Skeletal muscle satellite cell (primary cell): ENCODE results near the gene GNG13. TPM values are rescaled to one million over a fixed set of nuclear protein-coding genes. Genes with fewer than 3 reads are reported as not detected.

Experiments
- H3K27me3 ChIP-seq: 2 replicates; pipeline ENCODE4 v1.7.0; 2013; ENCODE audit warnings: low read length; ENCODE audit not compliant: control insufficient read depth, insufficient read depth
- H3K36me3 ChIP-seq: 2 replicates; pipeline ENCODE4 v1.7.0; 2013; ENCODE audit warnings: mild to moderate bottlenecking, control low read depth, low read length; ENCODE audit not compliant: insufficient read depth
- H3K4me1 ChIP-seq: 2 replicates; pipeline ENCODE4 v1.7.0; 2013; ENCODE audit warnings: low read length; ENCODE audit not compliant: control insufficient read depth, insufficient read depth
- H3K4me2 ChIP-seq: 2 replicates; pipeline ENCODE4 v1.7.0; 2013; ENCODE audit warnings: mild to moderate bottlenecking, low read length
- H3K4me3 ChIP-seq: 2 replicates; pipeline ENCODE4 v1.7.0; 2013; ENCODE audit warnings: low read length
- H3K9ac ChIP-seq: 2 replicates; pipeline ENCODE4 v1.7.0; 2013; ENCODE audit warnings: mild to moderate bottlenecking, low read depth, low read length, moderate library complexity
- H3K9me3 ChIP-seq: replicated peaks from 2 replicates; pipeline ENCODE4 v1.7.0; 2013; ENCODE audit warnings: mild to moderate bottlenecking, control low read depth, low read length
- total RNA-seq: library from RNA; depleted of rRNA; stranded (reverse); fragments of >200 nt; gene quantifications from 2 replicates; pipeline ENCODE4 v1.2.3, GENCODE V29; 2012; rRNA removed

Gene GNG13, protein sequence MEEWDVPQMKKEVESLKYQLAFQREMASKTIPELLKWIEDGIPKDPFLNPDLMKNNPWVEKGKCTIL
- total RNA-seq = not detected in 2 replicates

DNA sequence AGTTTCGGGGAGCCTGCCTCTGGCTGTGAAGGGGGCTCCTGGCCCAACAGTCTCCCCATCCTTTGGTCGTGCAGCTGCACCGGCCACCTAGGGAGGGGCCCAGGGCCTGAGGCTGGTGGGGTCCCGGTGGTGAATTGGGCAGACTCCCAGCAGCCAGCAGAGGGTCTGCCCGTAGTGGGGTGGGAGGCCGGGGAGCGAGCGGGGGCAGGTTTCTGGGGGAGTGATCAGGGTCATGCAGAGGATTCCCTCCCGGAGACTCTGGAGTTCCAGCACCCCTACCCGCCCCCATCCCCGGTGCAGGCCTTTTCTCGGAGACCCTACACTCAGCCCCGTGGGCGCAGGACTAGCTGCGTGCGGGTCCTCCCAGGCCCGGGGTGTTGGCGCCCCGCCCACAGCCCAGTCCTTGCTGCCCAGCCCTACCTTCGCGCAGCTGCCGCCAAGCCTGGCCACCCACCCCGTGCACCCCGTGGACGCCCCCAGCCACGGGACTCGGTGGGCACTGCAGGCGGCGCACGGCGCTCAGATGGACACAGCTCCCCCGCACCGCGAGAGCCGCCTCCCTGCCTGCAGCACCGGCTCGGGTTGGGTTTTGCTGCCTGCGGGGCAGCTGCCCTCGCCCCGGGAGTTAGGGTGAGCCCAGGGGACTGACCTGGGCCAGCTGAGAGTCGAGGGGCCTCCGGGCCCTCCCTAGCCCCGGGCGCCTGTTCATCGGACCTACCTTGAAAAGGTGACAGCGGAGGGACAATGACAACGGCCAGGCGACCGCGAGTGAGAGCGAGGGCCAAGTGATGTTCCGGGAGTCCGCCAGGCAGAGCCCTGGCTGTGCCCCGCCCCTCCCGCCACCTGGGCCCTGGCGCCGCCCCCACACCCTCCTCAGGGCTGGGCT lies at the start of gene GNG13:
Gene GNG13 (minus strand): TSS at position 787 of the 886 bp plus-strand sequence. CDS start 1,657 bp downstream, outside the sequence.
- H3K36me3 ChIP-seq = peaks cover 2% of the 10 kb centered on the region
- peaks cover 52% of the 10 kb centered on the region for H3K27me3 ChIP-seq
- no peak within 1 kb of the TSS for H3K4me2 ChIP-seq
- no peaks in the 10 kb centered on the region for H3K4me1 ChIP-seq
- no peak within 1 kb of the TSS for H3K4me3 ChIP-seq
- H3K9ac ChIP-seq = no peak within 1 kb of the TSS
- no peaks in the 10 kb centered on the region for H3K9me3 ChIP-seq

DNA sequence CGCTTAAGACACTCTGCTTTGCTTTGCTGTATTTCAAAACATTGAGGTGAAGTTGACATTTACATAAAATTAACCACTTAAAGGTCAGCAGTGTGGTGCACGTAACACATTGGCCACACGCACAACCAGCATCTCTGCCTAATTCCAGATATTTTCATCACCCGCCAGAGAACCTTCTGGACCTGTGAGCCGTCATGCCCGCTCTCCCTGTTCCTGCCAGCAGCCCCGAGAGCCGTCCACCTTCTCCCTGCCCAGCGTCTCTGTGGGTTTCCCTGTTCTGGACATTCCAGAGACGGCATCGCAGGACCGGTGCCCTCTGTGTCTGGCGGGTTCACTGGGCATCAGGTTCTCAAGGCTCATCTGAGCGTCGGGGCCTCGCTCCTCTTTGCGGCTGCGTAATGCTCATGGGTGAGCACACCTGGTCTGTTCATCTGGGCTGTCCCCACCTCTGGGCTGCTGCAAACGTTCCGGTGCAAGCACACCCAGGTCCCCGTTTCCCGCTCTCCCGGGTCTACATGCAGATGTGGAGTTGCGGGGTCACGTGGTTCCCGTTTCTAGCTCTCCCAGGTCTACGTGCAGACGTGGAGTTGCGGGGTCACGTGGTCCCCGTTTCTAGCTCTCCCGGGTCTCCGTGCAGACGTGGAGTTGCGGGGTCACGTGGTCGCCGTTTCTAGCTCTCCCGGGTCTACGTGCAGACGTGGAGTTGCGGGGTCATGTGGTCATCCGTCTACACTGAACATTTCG lies 48.1 kb upstream of the GNG13 start:
- Histone ChIP-seq H3K4me1 (no peaks in the 10 kb centered on the region), H3K9me3 (peaks cover 25% of the 10 kb centered on the region), H3K4me2 (no peak overlapping the region), H3K36me3 (no peaks in the 10 kb centered on the region), H3K27me3 (no peaks in the 10 kb centered on the region), H3K4me3 (no peak overlapping the region), H3K9ac (no peak overlapping the region)

DNA sequence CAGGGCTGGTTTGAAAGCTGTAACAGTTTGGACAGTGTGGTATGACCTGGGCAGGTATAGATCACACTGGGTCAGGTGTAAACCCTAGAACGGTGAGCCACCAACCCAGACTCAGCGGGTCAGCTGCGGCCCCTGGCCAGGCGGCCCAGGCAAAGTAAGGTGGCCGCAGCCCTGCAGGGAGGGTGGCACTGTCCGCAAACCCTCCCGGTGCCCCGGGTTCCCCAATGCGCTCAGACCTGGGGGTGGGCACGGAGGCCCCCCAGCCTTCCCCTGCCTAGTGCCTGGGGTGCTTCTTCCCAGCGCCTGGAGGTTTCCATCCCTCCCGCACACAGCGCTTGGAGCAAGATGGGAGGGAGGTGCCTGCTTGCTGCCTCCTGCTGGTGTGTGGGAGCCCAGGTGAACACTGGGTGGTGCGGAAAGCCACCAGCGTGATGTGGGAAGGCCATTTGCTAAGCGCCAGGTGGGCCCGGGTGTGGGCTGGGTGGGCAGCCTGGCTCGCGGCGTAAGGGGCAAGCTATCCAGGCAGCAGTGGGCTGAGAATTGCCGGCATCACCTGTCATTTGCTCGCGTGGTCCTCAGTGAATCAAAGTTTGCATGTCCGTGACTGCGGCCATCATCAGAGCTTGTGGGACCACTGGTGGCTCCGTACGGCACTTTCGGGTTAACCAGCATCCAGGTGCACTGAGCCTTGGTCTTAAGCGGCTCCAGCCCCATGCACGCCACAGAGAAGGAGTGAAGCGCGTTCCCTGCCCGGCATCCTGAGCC lies 47.3 kb upstream of the GNG13 start:
- Histone ChIP-seq H3K4me3 (no peak overlapping the region), H3K4me2 (no peak overlapping the region), H3K4me1 (no peaks in the 10 kb centered on the region)

DNA sequence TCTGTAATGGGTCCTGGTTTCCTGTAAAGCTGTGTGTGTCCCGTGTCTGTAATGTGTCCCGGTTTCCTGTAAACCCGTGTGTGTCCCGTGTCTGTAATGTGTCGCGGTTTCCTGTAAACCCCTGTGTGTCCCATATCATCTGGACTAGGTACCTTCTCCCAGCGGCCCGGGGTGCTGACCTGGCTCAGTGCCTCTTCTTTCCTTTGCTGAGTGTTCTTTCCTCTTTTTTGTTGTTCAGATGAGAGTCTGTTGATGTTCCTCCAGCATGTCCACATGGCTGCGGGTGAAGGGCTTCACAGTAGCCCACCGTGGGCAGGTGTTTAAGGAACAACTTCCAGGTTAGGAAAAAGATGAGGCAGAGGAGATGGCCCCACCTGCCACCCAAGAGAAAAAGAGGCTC lies 46.6 kb upstream of the GNG13 start:
- no peaks in the 10 kb centered on the region for H3K36me3 ChIP-seq
- no peak overlapping the region for H3K9ac ChIP-seq
- no peaks in the 10 kb centered on the region for H3K27me3 ChIP-seq
- H3K4me3 ChIP-seq = no peak overlapping the region
- no peak overlapping the region for H3K4me2 ChIP-seq
- H3K4me1 ChIP-seq = no peaks in the 10 kb centered on the region
- H3K9me3 ChIP-seq = peaks cover 25% of the 10 kb centered on the region

More for the DNA sequence above, 47.3 kb upstream of the GNG13 start:
- Histone ChIP-seq H3K9me3 (peaks cover 25% of the 10 kb centered on the region), H3K27me3 (no peaks in the 10 kb centered on the region), H3K36me3 (no peaks in the 10 kb centered on the region), H3K9ac (no peak overlapping the region)

DNA sequence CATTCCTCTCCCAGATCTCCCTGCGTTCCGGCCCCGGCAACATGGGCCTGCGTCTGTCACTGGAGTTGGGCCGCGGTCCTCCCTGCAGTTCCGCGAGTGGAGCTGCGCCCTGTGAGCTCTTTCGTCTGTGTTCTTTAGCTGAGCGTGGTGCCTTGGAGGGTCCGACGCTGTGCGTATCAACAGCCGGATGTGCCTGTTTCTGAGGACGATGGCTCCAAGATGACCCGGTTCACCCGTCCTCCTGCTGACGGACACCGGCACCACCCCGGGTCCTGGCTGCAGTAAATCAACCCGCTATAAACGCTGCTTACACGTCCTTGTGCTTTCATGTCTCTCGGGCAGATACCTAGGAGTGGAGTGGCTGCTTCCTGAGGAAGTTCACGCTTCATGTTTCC lies 44.8 kb upstream of the GNG13 start:
- no peak overlapping the region for H3K4me2 ChIP-seq
- no peak overlapping the region for H3K9ac ChIP-seq
- H3K36me3 ChIP-seq = no peaks in the 10 kb centered on the region
- H3K27me3 ChIP-seq = no peaks in the 10 kb centered on the region
- H3K9me3 ChIP-seq = peaks cover 16% of the 10 kb centered on the region
- H3K4me1 ChIP-seq = no peaks in the 10 kb centered on the region
- no peak overlapping the region for H3K4me3 ChIP-seq

DNA sequence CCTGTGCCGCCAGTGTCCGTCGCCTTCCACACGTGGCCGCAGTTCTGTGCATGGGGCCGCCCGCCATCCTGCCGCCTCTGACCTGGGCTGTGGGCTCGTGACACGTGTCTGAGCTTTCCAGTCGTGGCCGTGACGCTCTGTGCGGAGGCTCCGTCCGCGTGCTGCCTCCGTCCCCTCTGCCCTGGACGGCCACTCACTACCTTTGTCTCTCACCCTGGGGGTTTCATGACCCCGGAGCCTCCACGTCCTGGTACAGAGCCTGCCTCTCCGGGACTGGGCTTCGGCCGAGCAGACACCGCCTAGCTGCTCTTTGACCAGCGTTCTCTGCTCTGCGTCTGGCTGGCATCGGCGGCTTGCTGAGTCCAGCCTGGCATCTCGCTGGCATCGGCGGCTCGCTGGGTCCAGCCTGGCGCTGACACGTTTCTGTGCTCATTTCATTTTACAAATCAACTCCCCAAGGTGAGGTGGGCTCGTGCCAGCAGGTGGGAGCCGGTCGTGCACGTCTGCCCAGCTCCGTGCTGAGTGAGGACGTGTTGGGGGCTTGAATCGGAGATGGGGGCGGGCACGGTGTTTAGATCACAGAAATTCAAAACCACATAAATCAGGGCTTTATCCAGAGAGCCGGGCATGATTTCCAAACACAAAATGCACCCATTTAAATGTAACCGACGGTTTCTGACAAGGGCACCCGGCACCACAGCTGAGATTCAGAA lies 44.3 kb upstream of the GNG13 start:
- no peaks in the 10 kb centered on the region for H3K36me3 ChIP-seq
- H3K4me2 ChIP-seq = no peak overlapping the region
- peaks cover 10% of the 10 kb centered on the region for H3K9me3 ChIP-seq
- H3K4me3 ChIP-seq = no peak overlapping the region
- H3K9ac ChIP-seq = no peak overlapping the region
- H3K27me3 ChIP-seq = no peaks in the 10 kb centered on the region
- H3K4me1 ChIP-seq = no peaks in the 10 kb centered on the region

DNA sequence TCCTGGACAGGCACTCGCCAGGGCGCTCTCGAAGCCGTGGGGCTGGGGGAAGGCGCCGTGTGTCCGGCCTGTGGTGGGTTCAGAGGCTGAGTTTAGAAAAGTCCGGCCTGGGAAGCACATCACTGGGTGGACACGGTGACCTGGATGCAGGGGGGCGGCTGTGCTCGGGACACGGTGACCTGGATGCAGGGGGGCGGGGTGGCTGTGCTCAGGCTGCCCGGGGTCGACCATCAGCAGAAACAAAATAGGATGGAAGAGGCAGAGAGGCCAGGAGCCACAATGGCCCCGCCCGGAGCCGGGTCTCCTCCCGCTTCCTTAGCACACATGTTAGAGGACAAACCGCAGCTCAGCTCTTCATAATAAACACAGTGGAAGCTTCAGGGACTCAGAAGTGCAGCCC lies 43.2 kb upstream of the GNG13 start:
- no peaks in the 10 kb centered on the region for H3K27me3 ChIP-seq
- no peak overlapping the region for H3K9ac ChIP-seq
- H3K9me3 ChIP-seq = peaks cover 5% of the 10 kb centered on the region
- no peaks in the 10 kb centered on the region for H3K36me3 ChIP-seq
- no peak overlapping the region for H3K4me2 ChIP-seq
- H3K4me1 ChIP-seq = no peaks in the 10 kb centered on the region
- no peak overlapping the region for H3K4me3 ChIP-seq

DNA sequence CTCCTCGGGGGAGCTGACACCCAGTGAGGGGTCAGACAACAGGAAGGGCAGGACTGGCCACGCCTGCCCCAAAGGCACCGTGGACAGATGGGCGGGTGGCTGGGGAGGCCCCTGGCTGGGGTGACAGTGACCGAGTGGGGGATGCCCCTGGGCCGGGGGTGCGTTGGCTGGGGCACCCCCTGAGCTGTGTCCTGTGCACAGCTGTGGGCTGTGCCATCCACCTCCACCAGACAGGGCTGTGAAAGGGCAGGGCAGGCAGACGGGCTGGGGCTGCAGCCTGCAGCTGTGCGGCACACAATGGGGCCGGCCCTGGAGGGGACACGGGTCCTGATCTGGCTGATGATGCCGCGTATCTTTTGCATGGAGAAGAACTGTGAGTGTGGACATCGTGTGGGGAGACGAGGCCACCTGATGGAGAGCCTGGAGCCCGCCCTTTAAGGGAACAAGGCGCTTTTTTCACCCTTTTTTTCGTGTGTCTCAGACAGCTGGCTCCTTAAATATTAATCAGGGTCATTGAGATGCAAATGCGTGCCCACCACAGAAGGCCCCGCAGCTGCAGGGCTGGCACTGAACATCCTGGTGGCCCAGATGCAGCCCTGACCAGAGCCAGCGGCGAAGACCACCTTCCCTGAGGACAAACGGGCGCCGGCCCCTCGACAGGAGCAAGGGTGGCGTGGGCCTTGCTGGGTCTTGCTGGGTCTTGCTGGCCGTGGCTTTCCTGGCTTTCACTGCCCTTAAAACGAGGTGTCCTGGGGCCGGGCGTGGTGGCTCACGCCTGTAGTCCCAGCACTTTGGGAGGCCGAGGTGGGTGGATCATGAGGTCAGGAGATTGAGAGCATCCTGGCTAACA lies 42.4 kb upstream of the GNG13 start:
- H3K36me3 ChIP-seq = no peaks in the 10 kb centered on the region
- peaks cover 5% of the 10 kb centered on the region for H3K9me3 ChIP-seq
- no peaks in the 10 kb centered on the region for H3K27me3 ChIP-seq
- no peak overlapping the region for H3K9ac ChIP-seq
- H3K4me3 ChIP-seq = no peak overlapping the region
- no peaks in the 10 kb centered on the region for H3K4me1 ChIP-seq
- no peak overlapping the region for H3K4me2 ChIP-seq

DNA sequence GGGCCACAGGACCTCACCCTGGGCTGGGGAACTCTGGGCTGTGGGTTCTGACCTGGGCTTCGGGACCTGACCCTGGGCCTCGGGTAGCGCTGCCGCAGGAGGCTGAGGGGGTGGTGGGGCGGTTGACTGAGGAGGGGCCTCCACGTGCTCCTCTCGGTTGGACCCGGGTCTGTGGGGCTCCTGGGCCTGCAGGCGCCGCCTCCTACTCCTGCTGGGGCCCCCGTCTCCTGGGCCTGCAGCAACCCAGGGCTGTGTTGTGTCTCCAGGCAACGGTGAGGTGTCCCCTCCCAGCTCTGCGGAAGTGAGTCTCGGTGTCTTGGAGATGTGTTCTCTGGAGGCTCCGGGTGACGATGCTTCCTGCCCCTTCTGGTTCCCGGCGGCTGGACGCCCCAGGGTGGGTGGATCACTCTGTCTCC lies 41.5 kb upstream of the GNG13 start:
- H3K9ac ChIP-seq = no peak overlapping the region

DNA sequence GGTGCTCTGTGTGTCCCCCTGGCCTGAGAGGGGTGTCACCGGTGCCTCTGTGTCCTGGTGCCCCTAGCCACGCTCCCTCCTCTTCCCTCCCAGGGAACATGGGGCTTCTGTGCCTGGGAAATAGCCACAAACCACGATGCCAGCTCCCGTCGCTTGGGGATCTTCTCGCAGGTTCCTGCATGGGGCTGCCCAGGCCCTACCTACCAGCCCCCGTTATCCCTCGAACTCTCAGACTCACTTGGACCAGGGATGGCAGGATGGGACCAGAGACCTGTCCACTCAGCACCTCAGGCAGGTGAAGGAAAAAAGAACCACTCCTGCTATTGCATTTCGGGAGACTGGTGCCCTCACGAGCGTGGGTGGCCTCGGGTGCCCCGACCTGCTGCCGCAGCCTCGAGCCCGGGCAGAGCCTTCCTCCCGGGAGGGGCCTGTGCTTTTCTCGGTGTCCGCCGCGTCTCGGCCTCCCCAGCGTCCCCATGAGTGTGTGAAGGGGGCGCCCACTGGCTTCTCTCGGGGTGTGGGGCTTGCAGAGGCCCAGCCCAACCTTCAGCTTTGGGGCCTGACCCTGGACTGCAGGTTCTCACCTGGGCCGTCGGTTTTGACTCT lies 41.0 kb upstream of the GNG13 start:
- Histone ChIP-seq H3K4me1 (no peaks in the 10 kb centered on the region), H3K4me2 (no peak overlapping the region), H3K27me3 (no peaks in the 10 kb centered on the region), H3K9ac (no peak overlapping the region), H3K4me3 (no peak overlapping the region), H3K36me3 (no peaks in the 10 kb centered on the region), H3K9me3 (peaks cover under 1% of the 10 kb centered on the region)

More for the DNA sequence above, 41.5 kb upstream of the GNG13 start:
- Histone ChIP-seq H3K36me3 (no peaks in the 10 kb centered on the region), H3K9me3 (no peaks in the 10 kb centered on the region), H3K4me2 (no peak overlapping the region), H3K27me3 (no peaks in the 10 kb centered on the region), H3K4me1 (no peaks in the 10 kb centered on the region), H3K4me3 (no peak overlapping the region)
